ENCODE results near the gene ACYP1. TPM values are rescaled to one million over a fixed set of nuclear protein-coding genes. Genes with fewer than 3 reads are reported as not detected.
A peak's percentile ranks its signal among the peaks of the same experiment; 100 is the strongest.

The ACYP1 gene
- total and polyA plus RNA-seq, 9 donors = 13.0 to 24.6 (median 15.5) TPM

DNA sequence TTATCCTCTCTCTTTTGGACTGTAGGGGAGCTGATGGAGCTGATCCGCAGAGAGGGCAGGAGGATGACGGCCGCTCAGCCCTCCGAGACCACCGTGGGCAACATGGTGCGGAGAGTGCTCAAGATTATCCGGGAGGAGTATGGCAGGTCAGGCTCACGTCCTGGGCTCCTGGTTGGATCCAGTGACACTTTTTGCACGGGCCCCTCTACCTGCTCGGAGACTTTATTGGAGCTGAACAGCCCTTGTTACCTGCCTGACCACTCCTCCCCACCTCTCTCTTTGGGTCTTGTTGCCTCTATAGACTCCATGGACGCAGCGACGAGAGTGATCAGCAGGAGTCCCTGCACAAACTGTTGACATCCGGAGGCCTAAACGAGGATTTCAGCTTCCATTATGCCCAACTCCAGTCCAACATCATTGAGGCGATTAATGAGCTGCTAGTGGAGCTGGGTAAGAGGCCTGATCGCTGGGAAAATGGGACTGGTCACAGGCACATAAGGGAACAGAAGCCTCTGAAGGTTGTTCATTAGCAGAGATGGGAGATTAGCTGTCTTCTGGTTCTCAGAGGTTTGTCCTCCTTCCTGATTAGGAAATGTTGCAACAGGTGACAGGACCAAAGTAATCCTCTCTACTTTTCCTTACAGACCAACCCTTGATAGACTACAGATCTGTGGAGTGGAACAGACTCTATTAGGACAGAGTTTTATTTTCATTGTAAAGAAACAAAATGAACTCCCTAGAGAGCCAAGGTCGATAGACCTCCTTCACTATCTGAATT lies 60.4 kb downstream of the ACYP1 start:
- H3K9me3 ChIP-seq (replicated peaks; ENCODE audit: control insufficient read depth, low read depth, low read length) = peaks cover 4% of the 10 kb centered on the region
- peak overlapping the region; percentile 94 for H3K4me3 ChIP-seq (ENCODE audit: low read length)
- DNase-seq = no peak
- H3K27ac ChIP-seq (ENCODE audit: low read length) = peak overlapping the region; percentile 88
- H3K36me3 ChIP-seq (ENCODE audit: control insufficient read depth, insufficient read depth, low read length) = peaks cover 35% of the 10 kb centered on the region
- WGBS (ENCODE audit: insufficient coverage) = 1% methylated on average over 10 of the region's 18 CpGs
- peaks cover 15% of the 10 kb centered on the region for H3K4me1 ChIP-seq (ENCODE audit: control insufficient read depth, insufficient read depth, low read length)
- no peaks in the 10 kb centered on the region for H3K27me3 ChIP-seq (ENCODE audit: control insufficient read depth, insufficient read depth, low read length)

Other genes starting within 250 kb of the ACYP1 start
- not detected for gene PROX2, start 187.9 kb downstream of the ACYP1 start, total RNA-seq
- gene PROX2, start 187.9 kb downstream of the ACYP1 start, polyA plus RNA-seq (ENCODE audit: insufficient read depth in 1 of 8, insufficient read length in 8 of 8, low replicate concordance in 1 of 8) = 1 to 10 TPM in 1 of 8 donors, under 1 TPM in 7; 0.06 to 1.1 (median 0.34) TPM
- gene DLST, start 182.1 kb downstream of the ACYP1 start, total RNA-seq = 38.6 TPM
- 10 to 100 TPM; 61.9 to 76.2 (median 65.9) TPM for gene DLST, start 182.1 kb downstream of the ACYP1 start, polyA plus RNA-seq (ENCODE audit: insufficient read depth in 1 of 8, insufficient read length in 8 of 8, low replicate concordance in 1 of 8)
- 6.1 TPM for gene RPS6KL1, start 140.8 kb downstream of the ACYP1 start, total RNA-seq
- 10 to 100 TPM in 4 of 8 donors, 1 to 10 TPM in 4; 6.6 to 11.2 (median 8.8) TPM for gene RPS6KL1, start 140.8 kb downstream of the ACYP1 start, polyA plus RNA-seq (ENCODE audit: insufficient read depth in 1 of 8, insufficient read length in 8 of 8, low replicate concordance in 1 of 8)
- gene PGF, start 108.4 kb downstream of the ACYP1 start, total RNA-seq = 30.2 TPM
- gene PGF, start 108.4 kb downstream of the ACYP1 start, polyA plus RNA-seq (ENCODE audit: insufficient read depth in 1 of 8, insufficient read length in 8 of 8, low replicate concordance in 1 of 8) = 10 to 100 TPM; 27.0 to 47.0 (median 33.1) TPM
- 45.2 TPM for gene EIF2B2, start 61.1 kb downstream of the ACYP1 start, total RNA-seq
- 10 to 100 TPM; 45.7 to 59.8 (median 53.4) TPM for gene EIF2B2, start 61.1 kb downstream of the ACYP1 start, polyA plus RNA-seq (ENCODE audit: insufficient read depth in 1 of 8, insufficient read length in 8 of 8, low replicate concordance in 1 of 8)
- 40.9 TPM for gene MLH3, start 12.6 kb downstream of the ACYP1 start, total RNA-seq
- gene MLH3, start 12.6 kb downstream of the ACYP1 start, polyA plus RNA-seq (ENCODE audit: insufficient read depth in 1 of 8, insufficient read length in 8 of 8, low replicate concordance in 1 of 8) = 10 to 100 TPM; 18.4 to 24.1 (median 19.9) TPM
- gene ZC2HC1C, start 5.6 kb upstream of the ACYP1 start, total RNA-seq = 0.53 TPM
- 1 to 10 TPM in 6 of 8 donors, under 1 TPM in 2; 0.65 to 2.6 (median 1.5) TPM for gene ZC2HC1C, start 5.6 kb upstream of the ACYP1 start, polyA plus RNA-seq (ENCODE audit: insufficient read depth in 1 of 8, insufficient read length in 8 of 8, low replicate concordance in 1 of 8)
- gene NEK9, start 63.0 kb upstream of the ACYP1 start, total RNA-seq = 34.4 TPM
- 10 to 100 TPM; 70.5 to 99.7 (median 83.9) TPM for gene NEK9, start 63.0 kb upstream of the ACYP1 start, polyA plus RNA-seq (ENCODE audit: insufficient read depth in 1 of 8, insufficient read length in 8 of 8, low replicate concordance in 1 of 8)
- gene TMED10, start 112.6 kb upstream of the ACYP1 start, total RNA-seq = 180 TPM
- gene TMED10, start 112.6 kb upstream of the ACYP1 start, polyA plus RNA-seq (ENCODE audit: insufficient read depth in 1 of 8, insufficient read length in 8 of 8, low replicate concordance in 1 of 8) = 100 to 1,000 TPM; 100 to 146 (median 122) TPM
- gene FOS, start 214.8 kb upstream of the ACYP1 start, total RNA-seq = 591 TPM
- gene FOS, start 214.8 kb upstream of the ACYP1 start, polyA plus RNA-seq (ENCODE audit: insufficient read depth in 1 of 8, insufficient read length in 8 of 8, low replicate concordance in 1 of 8) = 1,000 to 10,000 TPM in 2 of 8 donors, 100 to 1,000 TPM in 6; 142 to 1,403 (median 729) TPM